Forelimb muscle (tissue), 1 donor: ENCODE measurements around the gene PRIMA1. TPM values are rescaled to one million over a fixed set of nuclear protein-coding genes. Genes with fewer than 3 reads are reported as not detected.

Source experiments
- DNase-seq: peaks from one replicate; pipeline ENCODE4 v3.0.0-alpha.2; 2013; ENCODE audit warnings: low read depth
- polyA plus RNA-seq: library from polyadenylated mRNA; unstranded; fragments of 120-200 nt; gene quantifications from one replicate; pipeline ENCODE4 v1.2.1, GENCODE V29; 2013; ENCODE audit not compliant: insufficient read length

Gene PRIMA1
- polyA plus RNA-seq, 1 donor = 3.5 TPM

DNA sequence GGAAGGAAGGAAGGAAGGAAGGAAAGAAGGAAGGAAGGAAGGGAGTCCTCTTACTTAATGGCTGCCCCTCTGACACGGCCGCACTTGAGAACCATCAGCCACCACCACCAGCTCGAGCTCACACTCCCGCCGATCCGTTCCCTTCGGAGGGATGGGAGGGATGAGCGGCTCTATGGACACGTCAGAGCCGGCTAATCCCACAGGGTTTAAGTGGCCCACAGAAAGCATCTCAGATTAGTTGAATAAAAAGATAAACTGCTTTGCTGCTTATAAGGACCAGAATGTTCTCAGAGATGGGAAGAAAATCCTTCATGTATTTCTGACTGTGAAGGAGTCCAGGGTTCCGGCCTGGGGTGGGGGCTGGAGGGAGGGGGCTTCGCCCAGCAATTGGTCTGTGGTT is 31.1 kb downstream of the PRIMA1 start:
- no peak for DNase-seq

DNA sequence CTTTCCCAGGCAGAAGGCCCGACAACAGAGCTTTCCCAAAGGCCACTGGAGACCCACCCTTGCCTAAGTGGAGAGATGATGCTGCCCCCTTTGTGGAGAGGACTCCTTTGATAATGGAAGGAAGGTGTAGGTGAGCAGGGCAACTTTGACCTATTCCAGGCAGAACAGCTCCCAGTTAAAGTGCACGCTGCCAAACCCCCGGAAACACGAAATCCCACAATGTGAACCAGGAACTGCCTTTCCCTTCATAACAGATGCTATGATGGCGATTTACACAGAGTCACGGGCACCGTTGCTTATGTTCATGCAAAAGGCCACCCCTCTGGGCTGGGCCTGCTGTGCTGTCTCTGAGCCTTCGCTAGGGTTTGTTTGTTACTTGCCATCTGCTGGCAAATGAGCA is 34.6 kb downstream of the PRIMA1 start:
- DNase-seq = no peak

DNA sequence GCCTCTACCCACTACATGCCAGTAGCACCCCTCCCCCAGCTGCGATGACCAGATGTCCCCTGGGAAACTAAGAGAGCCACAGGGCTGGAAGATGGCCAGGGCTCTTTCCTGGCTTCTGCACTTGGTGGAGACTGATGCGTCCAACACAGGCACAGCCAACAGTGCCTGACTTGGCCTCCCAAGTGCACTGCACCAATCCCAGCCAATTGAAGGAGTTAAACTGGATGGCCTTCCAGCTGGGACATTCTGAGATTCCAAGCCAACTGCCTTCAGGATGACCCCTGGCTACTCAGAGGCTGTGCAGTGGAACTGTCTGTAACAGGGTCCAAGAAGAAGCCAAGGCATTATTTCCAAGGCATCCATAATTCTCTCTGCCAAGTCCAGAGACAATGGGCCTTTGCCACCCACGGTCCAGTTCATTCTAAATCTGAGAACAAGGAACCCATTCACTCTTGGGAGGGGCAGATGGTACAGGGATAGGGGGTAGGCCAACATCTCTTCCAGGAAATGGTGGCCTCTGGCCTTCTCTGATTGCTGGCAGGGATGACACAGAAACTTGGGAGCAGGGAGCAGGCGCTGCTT is 35.2 kb downstream of the PRIMA1 start:
- no peak for DNase-seq

DNA sequence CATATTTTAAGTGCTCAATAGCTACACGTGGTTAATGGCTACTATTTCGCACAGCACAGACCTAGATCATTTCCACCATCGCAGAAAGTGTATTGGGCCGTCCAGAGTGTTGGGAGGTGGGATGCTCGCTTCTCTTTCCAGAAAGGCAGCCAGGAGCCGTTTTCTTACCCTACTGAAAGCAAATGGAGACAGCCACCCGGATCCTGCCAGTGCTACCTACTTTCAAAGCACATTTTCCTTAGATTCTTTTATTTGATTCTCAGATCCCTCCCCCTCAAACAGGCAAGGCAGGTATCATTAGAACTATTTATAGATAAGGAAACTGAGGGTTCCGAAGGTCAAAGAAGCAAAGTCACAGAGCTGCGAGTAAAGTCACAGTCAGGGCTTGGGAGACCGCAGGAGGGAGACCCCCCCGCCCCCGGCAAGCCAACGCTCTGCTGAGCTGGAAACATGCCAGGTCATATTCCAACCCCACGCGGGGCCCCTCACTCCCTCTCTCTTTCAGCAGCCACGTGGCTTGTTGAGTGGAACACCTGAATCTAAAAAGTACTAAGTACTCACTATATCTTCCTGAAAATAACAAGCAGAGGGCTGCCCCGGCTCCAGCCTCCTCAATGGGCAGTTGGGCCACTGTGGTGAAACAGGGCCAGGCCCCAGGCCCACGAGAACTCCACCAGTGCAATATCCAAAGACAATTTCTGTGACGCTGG is 36.2 kb downstream of the PRIMA1 start:
- no peak for DNase-seq

DNA sequence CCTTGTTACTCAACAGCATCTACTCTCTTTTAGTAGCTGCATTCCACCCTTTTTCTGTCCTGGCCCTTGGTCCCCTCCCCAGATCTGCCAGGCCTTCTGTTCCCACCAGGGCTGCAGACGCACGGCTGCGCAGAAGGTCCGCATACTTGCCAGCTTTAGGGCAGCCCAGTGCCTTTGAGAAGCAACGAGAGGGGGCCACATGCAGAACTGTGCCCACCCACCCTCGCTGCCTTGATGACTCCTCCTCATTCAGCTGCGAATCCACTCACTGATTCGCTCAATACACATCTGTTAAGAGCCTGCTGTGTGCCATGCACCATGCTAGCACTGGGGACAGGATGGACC is 39.2 kb downstream of the PRIMA1 start:
- DNase-seq = no peak

DNA sequence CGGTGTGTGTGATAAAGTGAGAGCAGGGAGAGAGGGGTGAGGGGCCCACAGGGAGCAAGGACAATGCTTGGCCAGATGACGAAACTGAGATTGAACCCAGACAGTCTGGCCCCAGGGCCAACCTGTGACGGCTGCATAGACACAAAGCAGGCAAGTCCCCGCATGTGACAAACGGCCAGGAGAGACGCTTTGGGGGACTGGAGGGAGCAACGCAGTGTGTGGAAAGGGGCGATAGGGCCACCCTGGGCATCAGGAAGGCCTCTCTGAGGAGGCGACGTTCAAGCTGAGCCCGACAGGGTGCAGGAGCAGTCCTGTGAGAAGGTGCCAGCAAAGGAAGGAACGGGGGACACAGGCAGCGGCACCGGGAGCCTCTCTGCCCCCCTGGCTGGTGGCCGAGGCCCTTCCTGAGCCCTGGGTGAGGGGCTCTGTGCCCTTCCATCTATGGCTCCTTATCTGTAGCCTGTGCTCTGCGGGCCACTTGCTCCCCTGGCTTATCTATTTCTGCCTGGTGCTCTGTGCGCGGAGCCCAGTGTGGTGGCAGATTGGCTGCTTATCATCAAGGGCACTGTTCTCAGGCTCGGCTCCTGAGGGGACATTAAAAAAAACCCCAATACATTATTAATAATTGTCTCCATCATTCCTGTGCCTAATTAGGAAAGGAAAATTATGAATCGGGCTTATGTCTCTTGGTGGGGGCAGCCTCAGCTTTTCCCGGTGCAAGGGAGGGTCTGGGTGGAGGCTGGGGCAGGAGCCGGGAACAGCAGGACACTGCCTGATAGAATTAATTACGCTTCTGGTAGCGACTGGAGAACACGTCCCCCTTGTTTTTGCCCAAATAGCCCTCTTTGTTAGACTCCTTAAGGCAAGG is 39.8 kb downstream of the PRIMA1 start:
- no peak for DNase-seq

DNA sequence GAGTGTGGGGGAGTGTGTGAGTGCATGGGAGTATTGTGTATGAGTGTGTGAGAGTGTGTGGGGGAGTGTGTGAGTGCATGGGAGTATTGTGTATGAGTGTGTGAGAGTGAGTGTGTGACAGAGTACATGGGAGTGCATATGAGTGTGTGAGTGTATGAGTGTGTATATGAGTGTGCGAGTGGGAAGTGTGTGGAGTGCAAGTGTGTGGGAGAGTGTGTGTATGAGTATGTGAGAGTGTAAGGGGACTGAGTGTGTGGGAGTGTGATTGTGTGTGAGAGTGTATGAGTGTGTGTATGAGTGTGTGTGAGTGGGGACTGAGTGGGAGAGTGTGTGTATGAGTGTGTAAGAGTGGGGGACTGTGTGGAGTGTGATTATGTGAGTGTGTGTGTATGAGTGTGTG is 40.7 kb downstream of the PRIMA1 start:
- no peak for DNase-seq

DNA sequence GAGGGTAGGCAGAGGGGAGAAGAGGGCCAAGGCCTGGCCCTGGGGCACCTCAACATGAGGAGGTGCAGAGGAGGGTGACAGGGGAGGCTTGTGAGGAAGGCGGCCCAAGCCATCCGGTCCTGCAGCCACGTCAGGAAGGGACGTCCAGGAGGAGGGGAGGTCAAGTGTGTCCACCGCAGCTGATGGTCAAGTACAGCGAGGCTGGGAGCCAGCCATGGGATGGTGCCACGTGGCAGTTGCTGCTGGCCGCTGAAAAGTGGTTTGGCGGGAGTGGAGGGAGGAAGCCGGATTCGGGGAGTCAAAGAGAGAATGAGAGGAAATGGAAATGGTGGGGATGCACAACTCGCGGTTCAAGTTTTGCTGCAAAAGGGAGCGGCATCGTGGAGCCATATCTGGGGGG is 41.2 kb downstream of the PRIMA1 start:
- DNase-seq = no peak

DNA sequence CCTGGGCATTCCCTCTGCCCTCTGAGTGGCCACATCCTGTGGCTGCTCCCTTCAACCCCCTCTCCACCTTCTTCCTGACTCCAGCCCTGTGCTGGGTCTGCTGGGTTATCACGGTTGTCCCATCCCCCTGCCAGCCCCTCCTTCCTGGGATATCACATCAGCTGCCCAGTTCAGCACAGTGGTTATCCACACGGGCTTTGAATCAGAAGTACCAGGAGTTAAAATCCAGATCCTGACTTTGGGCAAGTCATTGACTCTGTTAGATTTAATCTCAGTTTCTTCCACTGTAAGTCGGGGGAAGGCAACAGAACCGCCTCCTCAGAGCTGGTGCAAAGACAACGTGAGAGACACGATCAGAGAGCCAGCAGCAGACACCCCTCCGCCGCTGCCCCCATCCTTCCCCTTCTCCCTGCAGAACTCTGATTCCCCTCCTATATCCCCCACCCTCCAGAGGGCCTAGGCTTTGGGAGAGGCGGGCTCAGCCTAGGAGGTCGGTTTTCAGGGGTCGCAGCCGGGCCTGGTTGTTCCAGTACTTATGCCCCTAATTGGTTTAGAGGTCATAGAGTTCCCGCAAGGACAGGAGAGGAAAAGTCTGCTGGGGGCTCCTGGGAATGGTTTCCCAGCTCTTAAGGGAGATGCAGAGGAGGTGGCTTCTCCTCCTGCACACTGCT is 42.5 kb downstream of the PRIMA1 start:
- no peak for DNase-seq

DNA sequence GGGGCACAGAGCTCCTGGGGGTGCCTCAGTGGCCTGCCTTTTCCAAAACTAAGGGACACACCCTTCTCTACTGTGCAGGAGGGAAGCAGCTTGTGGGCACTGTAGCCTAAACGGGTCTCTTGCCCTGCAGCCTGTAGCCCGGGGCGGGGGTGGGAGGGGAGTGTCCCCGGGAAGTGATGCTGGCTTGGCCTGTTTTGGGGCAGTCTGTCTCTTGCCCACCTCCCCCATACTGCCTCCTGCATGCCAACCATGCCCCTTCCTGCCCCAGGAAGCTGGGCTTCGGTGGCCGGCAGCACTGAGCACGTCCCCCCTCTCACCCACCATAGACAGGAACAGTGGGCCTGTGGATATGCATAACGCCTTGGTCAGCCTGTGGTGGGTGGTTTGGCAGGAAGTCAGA is 43.4 kb downstream of the PRIMA1 start:
- no peak for DNase-seq

DNA sequence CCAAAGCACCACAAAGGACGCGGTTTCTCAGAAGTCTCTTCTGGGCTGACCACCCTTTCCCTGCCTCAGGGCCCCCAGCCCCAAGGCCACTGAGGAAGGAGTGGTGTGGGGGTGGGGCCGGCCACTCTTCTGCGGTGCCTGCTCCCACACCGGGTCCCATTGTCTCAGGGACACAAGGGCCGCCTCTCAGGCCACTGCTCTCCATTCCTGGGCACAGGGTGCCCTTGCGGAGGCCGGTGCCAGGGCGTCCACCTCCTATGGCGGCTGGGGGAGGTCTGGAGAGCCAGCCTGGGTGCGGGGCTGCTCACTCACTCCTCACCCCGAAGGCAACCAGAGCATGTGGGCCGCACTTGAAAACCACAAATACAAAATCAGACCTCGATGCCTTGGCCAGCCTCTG is 44.1 kb downstream of the PRIMA1 start:
- DNase-seq = no peak

DNA sequence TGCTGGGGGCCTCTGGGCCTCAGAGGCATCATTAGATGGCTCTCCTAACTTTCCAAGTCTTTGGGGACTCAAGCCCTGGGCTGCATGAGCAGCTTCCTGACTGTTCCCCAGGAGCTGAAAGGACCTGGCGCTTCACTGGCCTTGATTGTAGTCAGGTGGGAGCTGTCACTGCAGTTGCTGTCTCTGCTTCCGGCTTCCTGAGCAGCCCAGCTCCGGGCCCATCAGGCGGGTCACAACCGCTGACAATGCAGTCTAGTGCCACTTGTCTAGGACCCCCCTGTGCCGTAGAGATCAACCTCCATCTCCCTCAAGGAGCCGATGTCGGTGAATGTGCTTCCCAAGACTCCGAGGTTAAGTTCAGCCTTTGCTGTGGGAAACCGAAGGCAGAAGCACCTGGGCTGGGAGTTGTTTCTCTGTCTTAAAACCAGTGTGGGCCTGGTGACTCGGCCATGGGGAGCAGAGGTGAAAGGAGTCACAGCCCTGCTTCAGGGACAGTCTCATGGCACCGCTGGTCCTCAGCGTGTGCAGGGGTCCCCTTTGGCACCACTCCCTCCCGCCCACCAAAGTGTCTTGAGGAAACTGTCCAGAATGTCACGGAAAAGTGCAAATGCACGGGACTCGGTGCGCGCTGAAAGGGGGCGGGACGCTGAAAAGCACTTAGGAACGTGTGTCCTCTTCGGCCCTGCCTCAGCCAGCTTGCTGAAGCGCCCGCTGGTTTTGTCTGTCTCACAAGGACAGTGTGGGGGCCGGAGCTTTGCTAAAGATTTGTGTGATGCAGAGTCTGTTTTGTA is 44.8 kb downstream of the PRIMA1 start:
- no peak for DNase-seq

DNA sequence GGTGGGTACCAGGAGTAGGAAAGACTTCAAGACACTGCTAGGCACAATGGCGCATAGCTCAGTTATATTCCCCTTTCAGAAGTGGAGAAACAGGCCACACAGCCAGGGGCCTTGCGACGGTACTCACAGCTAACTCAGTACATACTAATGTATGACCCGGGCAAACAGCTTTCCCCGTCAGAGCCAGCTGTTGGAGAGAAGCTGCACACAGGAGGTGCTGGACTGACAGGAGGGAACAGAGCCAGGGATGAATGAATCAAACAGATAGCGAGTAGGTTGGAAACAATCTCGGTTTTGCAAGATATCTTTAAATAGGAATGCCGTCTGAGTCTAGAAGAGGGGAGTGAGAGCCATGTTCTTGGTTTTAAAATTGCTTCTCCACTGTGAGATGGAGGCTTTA is 45.5 kb downstream of the PRIMA1 start:
- DNase-seq = no peak

DNA sequence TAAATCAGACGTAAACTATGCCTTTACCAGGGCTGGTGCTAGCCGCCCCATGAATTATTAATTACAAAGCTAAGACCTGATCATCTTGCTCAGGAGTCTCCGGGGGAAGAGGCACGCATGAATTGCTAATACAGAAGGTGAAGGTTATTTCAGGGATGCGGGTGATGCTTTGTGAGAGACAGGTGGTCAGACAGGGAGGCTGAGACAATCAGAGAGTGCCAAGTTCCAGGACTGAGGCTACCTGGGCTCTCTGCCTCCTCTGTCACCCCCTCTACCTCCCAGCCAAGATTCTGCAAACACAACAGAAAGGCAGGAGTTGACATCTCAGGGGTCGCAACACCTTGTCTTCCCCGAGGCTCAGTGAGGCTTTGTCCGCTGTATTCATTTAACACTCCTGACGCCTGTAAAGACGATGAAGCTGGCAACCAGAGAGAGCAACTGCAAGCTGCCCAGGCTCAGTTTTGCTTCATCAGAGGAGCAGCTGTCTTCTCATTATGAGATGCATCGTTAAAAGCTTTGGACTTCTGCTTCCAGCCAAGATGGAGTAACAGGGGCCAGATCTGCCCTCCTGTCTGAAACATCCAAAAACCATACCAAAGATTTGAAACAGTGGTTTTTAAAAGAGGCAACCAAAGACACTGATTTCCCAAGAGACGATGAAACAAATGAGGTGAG is 46.6 kb downstream of the PRIMA1 start:
- no peak for DNase-seq

DNA sequence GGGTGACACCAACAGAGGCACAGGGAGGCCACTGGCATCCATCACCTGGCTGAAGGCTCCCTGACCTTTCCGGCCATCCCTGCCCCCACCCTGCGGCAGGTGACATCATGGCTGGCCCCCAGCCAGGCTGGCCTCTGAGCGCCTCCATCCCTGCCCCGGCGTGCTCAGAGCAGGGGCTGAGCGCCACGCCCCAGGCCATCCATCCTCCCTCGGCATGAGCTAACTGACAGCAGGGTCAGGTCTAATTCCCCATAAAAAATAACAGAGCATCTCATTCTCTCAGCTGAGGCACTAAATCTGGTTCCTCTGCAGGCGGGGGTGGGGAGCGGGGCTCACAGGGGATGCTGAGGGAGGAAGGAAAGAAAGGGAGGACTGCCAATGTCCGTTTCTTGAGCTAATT is 50.7 kb downstream of the PRIMA1 start:
- no peak for DNase-seq

DNA sequence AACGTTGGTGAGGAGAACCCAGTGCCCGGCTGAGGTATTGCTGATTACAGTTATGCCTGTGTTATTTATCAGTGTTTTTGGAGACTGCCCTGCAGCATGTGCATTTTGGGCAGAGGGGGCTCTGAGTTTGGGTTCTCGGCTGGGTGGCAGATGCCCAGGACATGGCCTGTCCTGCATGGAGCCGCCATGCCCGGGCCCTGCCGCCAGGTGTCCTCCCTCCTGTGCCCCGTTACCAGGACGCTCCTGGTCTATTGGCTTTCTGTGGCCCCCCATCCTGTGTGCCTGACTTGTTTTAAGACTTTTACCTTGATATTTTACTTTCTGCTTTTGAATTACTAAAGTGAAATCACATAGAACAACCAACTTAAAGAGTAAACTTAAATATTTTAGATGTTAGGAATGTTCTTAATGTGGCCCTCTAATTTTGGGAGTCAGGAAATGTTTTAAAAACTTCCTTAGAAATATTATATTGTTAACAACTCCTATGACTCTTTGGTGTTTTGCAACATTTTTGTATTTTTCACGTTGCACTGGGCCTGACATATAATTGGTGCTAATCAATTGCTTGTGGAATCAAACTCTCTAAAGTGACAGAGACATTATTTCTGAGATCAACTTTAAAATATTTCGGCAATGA is 51.8 kb downstream of the PRIMA1 start:
- DNase-seq = no peak

DNA sequence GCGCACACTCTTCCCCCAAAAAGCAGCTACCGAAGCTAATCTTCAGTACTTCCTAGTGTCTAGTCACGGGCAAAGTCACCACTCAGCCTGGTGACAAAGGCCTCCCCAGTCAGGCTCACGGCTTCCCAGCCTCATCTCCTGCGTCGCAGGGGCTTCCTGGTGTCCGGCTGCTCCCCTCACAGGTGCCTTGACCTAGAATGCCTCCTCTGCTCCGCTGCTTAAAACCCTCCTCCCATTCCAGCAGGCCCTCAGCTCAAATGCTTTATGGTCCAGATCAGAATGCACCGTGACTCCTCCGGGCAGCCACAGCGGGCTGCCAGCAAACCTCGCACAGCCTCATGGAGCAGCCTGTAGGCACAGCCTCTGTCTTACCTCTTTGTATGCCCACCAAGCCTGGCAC is 53.1 kb downstream of the PRIMA1 start:
- DNase-seq = no peak

DNA sequence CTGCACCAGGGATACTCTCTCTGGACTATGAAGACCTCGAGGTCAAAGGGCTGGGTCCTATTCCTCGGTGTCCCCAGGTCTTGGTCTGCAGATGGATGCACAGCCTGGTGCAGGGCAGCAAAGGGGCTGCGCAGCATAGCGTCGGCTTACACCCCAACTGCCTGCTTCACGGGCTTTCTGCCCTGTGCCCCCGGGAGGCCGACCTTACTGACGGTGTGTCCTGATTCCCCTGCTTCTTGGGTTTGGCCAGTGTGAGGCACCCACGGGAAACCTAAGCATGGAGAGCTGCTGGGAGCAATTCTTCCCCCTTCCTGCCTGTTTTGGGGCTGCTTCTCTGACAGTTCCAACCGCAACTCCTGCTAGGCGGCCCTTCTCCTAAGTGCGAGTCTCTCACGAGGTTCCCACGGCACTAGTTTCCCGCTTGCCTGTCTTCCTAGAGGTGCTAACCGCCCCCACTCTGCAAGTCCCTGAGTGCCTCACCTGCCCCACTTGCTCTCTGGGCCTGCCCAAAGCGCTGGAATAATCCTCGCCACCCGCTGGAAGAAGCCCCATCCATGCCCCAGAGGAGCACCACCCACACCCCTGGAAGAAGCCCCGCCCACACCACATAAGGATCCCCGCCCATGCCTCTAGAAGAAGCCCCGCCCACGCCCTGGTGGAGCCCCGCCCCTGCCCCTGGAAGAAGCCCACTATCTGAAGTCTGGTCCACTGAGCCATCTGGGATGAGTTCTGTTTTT is 54.0 kb downstream of the PRIMA1 start:
- DNase-seq = no peak

DNA sequence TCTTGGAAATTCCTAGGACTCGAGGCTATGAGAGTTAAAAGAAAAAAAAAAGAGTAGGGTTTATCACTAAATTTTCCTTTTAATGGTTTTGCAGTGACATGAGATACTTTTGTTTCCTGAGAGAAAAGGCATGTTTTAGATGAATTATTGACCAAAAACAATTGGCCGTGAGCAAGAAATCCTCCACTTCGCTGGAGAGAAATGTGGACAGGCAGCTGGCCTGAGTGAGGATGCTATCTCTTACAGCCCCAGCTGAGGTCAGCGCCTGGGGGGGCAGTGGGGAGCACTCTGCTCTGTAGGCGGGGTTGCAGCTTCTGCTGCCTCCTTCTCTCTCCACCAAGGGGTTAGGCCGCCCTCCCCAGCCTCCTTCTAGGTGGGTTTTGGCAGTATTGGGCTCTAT is 54.7 kb downstream of the PRIMA1 start:
- DNase-seq = no peak

DNA sequence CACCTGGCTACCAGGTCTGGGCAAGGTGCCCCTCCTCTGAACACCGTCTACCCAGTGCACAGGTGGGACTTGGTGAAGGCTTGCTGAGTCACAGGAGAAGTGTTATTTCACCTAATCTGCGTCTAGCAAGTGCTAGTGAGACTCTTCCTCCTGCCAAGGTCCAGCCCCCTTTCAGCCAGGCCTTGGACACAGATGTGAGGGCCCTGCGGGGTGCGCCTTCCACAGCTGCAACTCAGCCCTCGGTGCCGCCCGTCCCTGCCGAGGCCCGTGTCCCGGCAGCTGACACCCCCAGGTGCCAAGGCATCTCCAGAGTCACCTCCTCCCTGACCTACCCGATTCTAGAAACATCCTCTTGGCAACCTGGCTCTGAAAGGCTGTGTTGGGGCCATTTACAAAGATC is 55.1 kb downstream of the PRIMA1 start:
- no peak for DNase-seq
